Endodermal cell (in vitro differentiated cells): ENCODE measurements around the gene CADM1. TPM values are rescaled to one million over a fixed set of nuclear protein-coding genes. Genes with fewer than 3 reads are reported as not detected.

Experiments used
- DNase-seq: peaks from one replicate; pipeline ENCODE4 v3.0.0-alpha.2; 2017
- H3K27ac ChIP-seq: 2 replicates; pipeline ENCODE4 v1.5.1; 2013; ENCODE audit warnings: mild to moderate bottlenecking, low read depth, low read length, moderate library complexity
- H3K27me3 ChIP-seq: 2 replicates; pipeline ENCODE4 v1.6.1; 2013; ENCODE audit warnings: mild to moderate bottlenecking, low read length, moderate library complexity; ENCODE audit not compliant: insufficient read depth, control insufficient read depth, poor library complexity, severe bottlenecking
- H3K36me3 ChIP-seq: 2 replicates; pipeline ENCODE4 v1.7.0; 2013; ENCODE audit warnings: mild to moderate bottlenecking, low read length, moderate library complexity; ENCODE audit not compliant: control insufficient read depth, insufficient read depth
- H3K4me1 ChIP-seq: one replicate; pipeline ENCODE4 v1.7.0; 2013; ENCODE audit warnings: low read length; ENCODE audit not compliant: control insufficient read depth, insufficient read depth
- H3K4me3 ChIP-seq: 2 replicates; pipeline ENCODE4 v1.5.1; 2013; ENCODE audit warnings: mild to moderate bottlenecking, low read length, moderate library complexity
- H3K9ac ChIP-seq: 2 replicates; pipeline ENCODE4 v1.6.1; 2013; ENCODE audit warnings: mild to moderate bottlenecking, low read length, moderate library complexity; ENCODE audit not compliant: poor library complexity, severe bottlenecking; ENCODE audit errors: extremely low read depth
- H3K9me3 ChIP-seq: 2 replicates; pipeline ENCODE4 v1.6.1; 2013; ENCODE audit warnings: mild to moderate bottlenecking, low read length, moderate library complexity; ENCODE audit not compliant: control insufficient read depth
- H3K27ac Mint-ChIP-seq: 2 replicates; pipeline ENCODE4 v1.8.0; 2020; ENCODE audit warnings: mixed read lengths
- H3K27me3 Mint-ChIP-seq: 2 replicates; pipeline ENCODE4 v1.8.0; 2021; ENCODE audit warnings: mild to moderate bottlenecking, mixed read lengths; ENCODE audit not compliant: insufficient read depth
- H3K36me3 Mint-ChIP-seq: 2 replicates; pipeline ENCODE4 v1.8.0; 2020; ENCODE audit warnings: low read depth, mixed read lengths
- H3K4me1 Mint-ChIP-seq: 2 replicates; pipeline ENCODE4 v1.8.0; 2020; ENCODE audit warnings: mixed read lengths
- H3K4me3 Mint-ChIP-seq: 2 replicates; pipeline ENCODE4 v1.8.0; 2020; ENCODE audit warnings: mild to moderate bottlenecking, moderate library complexity, mixed read lengths
- H3K9me3 Mint-ChIP-seq: 2 replicates; pipeline ENCODE4 v1.8.0; 2020; ENCODE audit warnings: mild to moderate bottlenecking, mixed read lengths
- WGBS, 2 experiments: methylation state at CpG; one replicate each; pipeline versions ENCODE4 v1.1.5 to v1.1.7; 2013; ENCODE audit warnings: missing lambda C conversion rate in 2 of 2, mixed read lengths in 1 of 2; ENCODE audit not compliant: insufficient coverage in 1 of 2, insufficient read length in 1 of 2; 5-methylcytosine and 5-hydroxymethylcytosine counted together
- total RNA-seq, 2 donors: library from RNA; stranded (reverse); fragmentation: NEBNext Ultra II Directional in 1 of 2; extraction: Animal tissue kit (Norgen Biotek cat#: 25700) in 1 of 2; gene quantifications; 2 replicates in 1 of 2; 3 replicates in 1 of 2; pipeline ENCODE4 v1.2.1, GENCODE V29; 2021
- TF ChIP-seq, protein P1 (sequence below): fragments of 200-600 bp; sonication (generic); conservative IDR thresholded peaks from 2 replicates; pipeline ENCODE4 v1.5.0; 2021; ENCODE audit warnings: antibody characterized with exemption, mild to moderate bottlenecking

Gene CADM1
- total RNA-seq, 2 donors from 2014 or later = 76.3 to 88.2 TPM

- Histone ChIP-seq H3K27me3 (no peaks in the 10 kb centered on the region), H3K9me3 (no peaks in the 10 kb centered on the region), H3K9ac (no peak overlapping the region), H3K4me1 (peaks cover 3% of the 10 kb centered on the region), H3K27ac (no peak overlapping the region), H3K4me3 (no peak overlapping the region), H3K36me3 (no peaks in the 10 kb centered on the region)
- H3K9me3 Mint-ChIP-seq = no peaks in the 10 kb centered on the region
- H3K36me3 Mint-ChIP-seq = no peaks in the 10 kb centered on the region
- DNase-seq = no peak
- no peak overlapping the region for H3K27ac Mint-ChIP-seq
- peaks cover 40% of the 10 kb centered on the region for H3K4me1 Mint-ChIP-seq
- H3K27me3 Mint-ChIP-seq = no peaks in the 10 kb centered on the region
- TF ChIP-seq, protein P1, sequence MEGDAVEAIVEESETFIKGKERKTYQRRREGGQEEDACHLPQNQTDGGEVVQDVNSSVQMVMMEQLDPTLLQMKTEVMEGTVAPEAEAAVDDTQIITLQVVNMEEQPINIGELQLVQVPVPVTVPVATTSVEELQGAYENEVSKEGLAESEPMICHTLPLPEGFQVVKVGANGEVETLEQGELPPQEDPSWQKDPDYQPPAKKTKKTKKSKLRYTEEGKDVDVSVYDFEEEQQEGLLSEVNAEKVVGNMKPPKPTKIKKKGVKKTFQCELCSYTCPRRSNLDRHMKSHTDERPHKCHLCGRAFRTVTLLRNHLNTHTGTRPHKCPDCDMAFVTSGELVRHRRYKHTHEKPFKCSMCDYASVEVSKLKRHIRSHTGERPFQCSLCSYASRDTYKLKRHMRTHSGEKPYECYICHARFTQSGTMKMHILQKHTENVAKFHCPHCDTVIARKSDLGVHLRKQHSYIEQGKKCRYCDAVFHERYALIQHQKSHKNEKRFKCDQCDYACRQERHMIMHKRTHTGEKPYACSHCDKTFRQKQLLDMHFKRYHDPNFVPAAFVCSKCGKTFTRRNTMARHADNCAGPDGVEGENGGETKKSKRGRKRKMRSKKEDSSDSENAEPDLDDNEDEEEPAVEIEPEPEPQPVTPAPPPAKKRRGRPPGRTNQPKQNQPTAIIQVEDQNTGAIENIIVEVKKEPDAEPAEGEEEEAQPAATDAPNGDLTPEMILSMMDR = no peak
- no peak overlapping the region for H3K4me3 Mint-ChIP-seq
- WGBS, 2 experiments = 43% methylated on average over 3 of the region's 4 CpGs; no CpG with 5 or more reads in 1 of the 2 experiments
Measured at GRCh38 chr11:115409116-115409670, 95.0 kb downstream of the CADM1 start.

DNA sequence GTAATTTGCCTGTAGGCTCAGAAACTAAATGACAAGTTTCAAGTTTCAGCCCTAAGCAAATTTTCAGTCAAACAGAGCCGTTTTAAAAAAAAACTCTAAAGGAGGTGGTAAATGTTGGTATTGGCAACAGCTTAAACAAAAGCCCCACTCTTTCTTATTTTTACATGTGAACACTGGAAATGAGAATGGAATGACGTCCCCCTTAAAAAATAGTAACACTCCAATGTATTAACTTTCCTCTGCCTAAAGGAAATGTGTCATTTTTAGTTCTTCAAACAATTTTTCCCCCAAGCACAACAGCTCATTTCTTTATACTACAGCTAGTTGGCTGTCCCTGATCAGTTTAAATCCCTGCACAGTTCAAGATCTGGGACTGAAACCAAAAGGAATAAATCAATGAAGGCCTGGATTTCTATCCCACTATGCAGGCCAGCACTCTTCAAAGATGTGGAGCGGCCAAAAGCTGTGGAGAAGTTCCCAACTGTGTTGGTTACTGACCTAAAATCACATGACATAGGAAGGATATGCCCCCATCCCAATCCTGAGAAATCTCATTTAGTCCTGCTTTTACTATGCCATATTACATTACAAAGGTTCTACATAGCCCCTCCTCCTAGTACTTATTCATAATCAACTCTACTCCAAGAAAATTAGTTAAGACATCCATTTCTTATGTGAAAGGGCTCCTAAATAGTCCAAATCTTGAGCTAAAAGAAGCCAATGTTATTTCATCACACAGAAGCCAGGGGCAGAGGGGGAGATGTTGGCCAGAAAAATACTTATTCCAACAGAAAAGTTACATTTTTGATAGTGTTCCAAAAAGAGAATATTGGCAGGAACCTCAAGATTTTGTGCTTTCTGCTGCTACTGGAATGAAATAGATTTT, 95.9 kb downstream of the CADM1 start:
- Histone ChIP-seq H3K4me3 (no peak overlapping the region), H3K9ac (no peak overlapping the region), H3K36me3 (no peaks in the 10 kb centered on the region), H3K9me3 (no peaks in the 10 kb centered on the region), H3K4me1 (no peaks in the 10 kb centered on the region), H3K27me3 (no peaks in the 10 kb centered on the region), H3K27ac (no peak overlapping the region)
- no peak for DNase-seq
- H3K4me3 Mint-ChIP-seq = no peak overlapping the region
- H3K9me3 Mint-ChIP-seq = no peaks in the 10 kb centered on the region
- H3K4me1 Mint-ChIP-seq = peaks cover 35% of the 10 kb centered on the region
- H3K36me3 Mint-ChIP-seq = no peaks in the 10 kb centered on the region
- no peaks in the 10 kb centered on the region for H3K27me3 Mint-ChIP-seq
- TF ChIP-seq, protein P1 = no peak
- H3K27ac Mint-ChIP-seq = no peak overlapping the region
- WGBS, 2 experiments = 83 to 87% methylated on average over 3 of the region's 3 CpGs

DNA sequence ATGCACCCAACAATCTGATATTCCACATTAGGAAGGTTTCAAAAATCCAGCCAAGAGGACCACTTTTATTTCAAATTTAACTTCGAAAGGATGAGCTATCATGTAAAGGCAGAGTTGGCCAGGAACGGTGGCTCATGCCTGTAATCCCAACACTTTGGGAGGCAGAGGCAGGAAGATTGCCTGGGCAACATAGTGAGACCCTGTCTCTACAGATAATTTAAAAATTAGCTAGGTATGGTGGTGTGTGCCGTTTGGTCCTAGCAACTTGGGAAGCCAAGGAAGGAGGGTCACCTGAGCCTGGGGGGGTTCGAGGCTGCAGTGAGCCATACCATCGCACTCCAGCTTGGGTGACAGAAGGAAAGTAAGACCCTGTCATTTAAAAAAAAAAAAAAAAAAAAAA, 96.7 kb downstream of the CADM1 start:
- H3K4me3 Mint-ChIP-seq = no peak overlapping the region
- H3K4me1 ChIP-seq = no peaks in the 10 kb centered on the region
- H3K27me3 Mint-ChIP-seq = no peaks in the 10 kb centered on the region
- H3K4me3 ChIP-seq = no peak overlapping the region
- no peak for DNase-seq
- no peak overlapping the region for H3K9ac ChIP-seq
- H3K27ac ChIP-seq = no peak overlapping the region
- peaks cover 30% of the 10 kb centered on the region for H3K4me1 Mint-ChIP-seq
- no peaks in the 10 kb centered on the region for H3K9me3 Mint-ChIP-seq
- no peaks in the 10 kb centered on the region for H3K36me3 Mint-ChIP-seq
- WGBS, 2 experiments = 88 to 100% methylated on average over 2 to 5 of the region's 5 CpGs
- H3K27ac Mint-ChIP-seq = no peak overlapping the region
- no peaks in the 10 kb centered on the region for H3K27me3 ChIP-seq
- H3K36me3 ChIP-seq = no peaks in the 10 kb centered on the region
- TF ChIP-seq, protein P1 = no peak
- no peaks in the 10 kb centered on the region for H3K9me3 ChIP-seq
